ENCODE data around the gene SCT. TPM values are rescaled to one million over a fixed set of nuclear protein-coding genes. Genes with fewer than 3 reads are reported as not detected.

The SCT gene
- total and polyA plus RNA-seq, 2 of the 8 experiments (the other 6 are each of a cell fraction or from before 2014, with no cell fraction given): 1.7 to 2.0 TPM

- TF ChIP-seq TAF7 (optimal IDR thresholded peaks at IDR 0.05; ENCODE audit: borderline replicate concordance, low read depth, low read length): no peak
Measured at GRCh38 chr11:623999-624704, 2.8 kb downstream of the SCT start (continued).
